ENCODE results near the gene BLVRA.

DNA sequence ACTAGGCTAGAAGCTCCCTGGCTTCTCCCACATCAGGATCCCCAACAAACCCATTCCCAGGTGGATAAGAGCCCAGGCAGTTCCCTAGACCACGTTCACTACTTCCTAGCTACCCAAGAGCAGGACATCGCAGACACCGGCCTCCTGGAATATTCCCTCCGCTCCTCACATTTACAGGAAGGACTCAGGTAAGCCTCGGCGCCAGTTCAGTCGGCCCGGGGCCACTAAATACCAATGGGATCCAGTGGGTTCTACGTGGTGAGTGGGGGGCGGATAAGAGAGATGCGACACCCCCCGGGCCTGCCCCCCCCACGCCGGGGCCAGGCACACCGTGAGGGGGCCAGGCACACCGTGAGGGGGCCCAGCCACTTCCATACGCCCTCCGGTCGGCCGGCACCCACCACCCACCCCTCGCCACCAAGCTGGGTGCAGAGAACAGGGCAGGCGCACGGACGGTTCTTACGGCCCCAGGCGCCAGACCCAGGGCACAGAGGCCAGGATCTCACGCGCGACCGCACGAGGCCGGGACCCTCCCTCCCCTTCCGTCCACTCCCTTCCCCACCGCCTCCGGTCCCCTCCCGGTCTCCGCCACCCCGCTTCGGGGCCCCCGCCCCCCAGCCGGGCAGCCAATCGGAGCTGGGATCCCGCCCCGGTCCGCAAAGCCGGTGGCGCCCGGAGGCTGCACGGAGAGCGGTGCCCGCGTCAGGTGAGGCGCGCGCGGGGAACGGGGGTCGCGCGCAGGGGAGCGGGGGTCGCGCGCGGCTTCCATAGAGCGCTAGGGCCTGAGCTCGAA, at the start of gene BLVRA:
- TF ChIP-seq, protein P1, sequence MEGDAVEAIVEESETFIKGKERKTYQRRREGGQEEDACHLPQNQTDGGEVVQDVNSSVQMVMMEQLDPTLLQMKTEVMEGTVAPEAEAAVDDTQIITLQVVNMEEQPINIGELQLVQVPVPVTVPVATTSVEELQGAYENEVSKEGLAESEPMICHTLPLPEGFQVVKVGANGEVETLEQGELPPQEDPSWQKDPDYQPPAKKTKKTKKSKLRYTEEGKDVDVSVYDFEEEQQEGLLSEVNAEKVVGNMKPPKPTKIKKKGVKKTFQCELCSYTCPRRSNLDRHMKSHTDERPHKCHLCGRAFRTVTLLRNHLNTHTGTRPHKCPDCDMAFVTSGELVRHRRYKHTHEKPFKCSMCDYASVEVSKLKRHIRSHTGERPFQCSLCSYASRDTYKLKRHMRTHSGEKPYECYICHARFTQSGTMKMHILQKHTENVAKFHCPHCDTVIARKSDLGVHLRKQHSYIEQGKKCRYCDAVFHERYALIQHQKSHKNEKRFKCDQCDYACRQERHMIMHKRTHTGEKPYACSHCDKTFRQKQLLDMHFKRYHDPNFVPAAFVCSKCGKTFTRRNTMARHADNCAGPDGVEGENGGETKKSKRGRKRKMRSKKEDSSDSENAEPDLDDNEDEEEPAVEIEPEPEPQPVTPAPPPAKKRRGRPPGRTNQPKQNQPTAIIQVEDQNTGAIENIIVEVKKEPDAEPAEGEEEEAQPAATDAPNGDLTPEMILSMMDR (IDR thresholded peaks at IDR 0.05; ENCODE audit: low read depth, low read length, poor library complexity, severe bottlenecking) = no peak
- peak; percentile 38; the same call in 1 of the 2 replicates for TF ChIP-seq EZH2phosphoT487 (IDR thresholded peaks at IDR 0.05; ENCODE audit: borderline replicate concordance, low read length)
